GM13976 (cell line): ENCODE data around the gene CYTH1.

Source experiments
- DNase-seq: peaks from one replicate; pipeline ENCODE4 v3.0.0; 2012; ENCODE audit warnings: low spot score
- CTCF ChIP-seq: IDR thresholded peaks from 2 replicates; pipeline ENCODE4 v1.5.1; 2012; ENCODE audit warnings: borderline replicate concordance, mild to moderate bottlenecking; ENCODE audit not compliant: insufficient read depth; ENCODE audit errors: extremely low read depth, missing control alignments, control extremely low read depth
- in situ Hi-C: fragments of 300-500 bp; cut with MboI; formaldehyde crosslinking; loops from one replicate; pipeline ENCODE4 v1.12.0; 2022; ENCODE audit warnings: low sequenced_read_pairs, mixed read lengths, inconsistent platforms; ENCODE audit not compliant: unreplicated experiment

CYTH1 gene

GRCh38 chr17:78824240-78824639 lies 42.2 kb upstream of the CYTH1 start:
- DNase-seq, result no peak
- no peak for TF ChIP-seq CTCF
- in situ Hi-C loops, result no loop called here

- in situ Hi-C loops, result no loop called here
- TF ChIP-seq CTCF, result peak; percentile 2
- DNase-seq, result no peak
Observed at GRCh38 chr17:78823282-78824046, 41.4 kb upstream of the CYTH1 start.

- TF ChIP-seq CTCF, result no peak
- no peak for DNase-seq
- in situ Hi-C loops, result no loop called here
Observed at GRCh38 chr17:78822552-78822951, 40.5 kb upstream of the CYTH1 start.

- DNase-seq, result no peak
- in situ Hi-C loops, result no loop called here
- TF ChIP-seq CTCF, result no peak
Observed at GRCh38 chr17:78821961-78822360, 39.9 kb upstream of the CYTH1 start.

GRCh38 chr17:78820841-78821240 lies 38.8 kb upstream of the CYTH1 start:
- no peak for TF ChIP-seq CTCF
- DNase-seq, result no peak
- in situ Hi-C loops, result no loop called here

GRCh38 chr17:78819806-78820792 lies 38.0 kb upstream of the CYTH1 start:
- TF ChIP-seq CTCF, result no peak
- no peak for DNase-seq
- in situ Hi-C loops, result no loop called here
